Activated T-cell treated with anti-CD3 and anti-CD28 coated beads, Interleukin-2, amount 50 U/mL, for 4 hours (primary cell): ENCODE results near the gene ZFYVE28. TPM values are rescaled to one million over a fixed set of nuclear protein-coding genes. Genes with fewer than 3 reads are reported as not detected.
A peak's percentile ranks its signal among the peaks of the same experiment; 100 is the strongest.

Experiments used
- ATAC-seq, 2 donors: fragments of 200-7000 bp; cut with Tn5 transposase; one replicate each; pipeline ENCODE4 v1.10.0; 2021
- DNase-seq: peaks from one replicate; pipeline ENCODE4 v3.0.0-alpha.2; 2020
- H3K27me3 Mint-ChIP-seq: one replicate; pipeline ENCODE4 v1.8.0; 2021; ENCODE audit warnings: low read depth, mixed read lengths
- H3K36me3 Mint-ChIP-seq: one replicate; pipeline ENCODE4 v1.8.0; 2022; ENCODE audit warnings: mixed read lengths; ENCODE audit not compliant: insufficient read depth
- H3K4me1 Mint-ChIP-seq: one replicate; pipeline ENCODE4 v1.8.0; 2021; ENCODE audit warnings: low read depth, mixed read lengths
- H3K4me3 Mint-ChIP-seq: one replicate; pipeline ENCODE4 v1.8.0; 2021; ENCODE audit warnings: mild to moderate bottlenecking, moderate library complexity, mixed read lengths
- H3K9me3 Mint-ChIP-seq: one replicate; pipeline ENCODE4 v1.8.0; 2021; ENCODE audit warnings: mixed read lengths
- total RNA-seq, 3 donors: library from RNA; stranded (reverse); gene quantifications; one replicate each; pipeline ENCODE4 v1.2.1, GENCODE V29; 2021

Gene ZFYVE28
- total RNA-seq, 3 donors from 2014 or later = 7.0 to 10.1 (median 7.1) TPM

DNA sequence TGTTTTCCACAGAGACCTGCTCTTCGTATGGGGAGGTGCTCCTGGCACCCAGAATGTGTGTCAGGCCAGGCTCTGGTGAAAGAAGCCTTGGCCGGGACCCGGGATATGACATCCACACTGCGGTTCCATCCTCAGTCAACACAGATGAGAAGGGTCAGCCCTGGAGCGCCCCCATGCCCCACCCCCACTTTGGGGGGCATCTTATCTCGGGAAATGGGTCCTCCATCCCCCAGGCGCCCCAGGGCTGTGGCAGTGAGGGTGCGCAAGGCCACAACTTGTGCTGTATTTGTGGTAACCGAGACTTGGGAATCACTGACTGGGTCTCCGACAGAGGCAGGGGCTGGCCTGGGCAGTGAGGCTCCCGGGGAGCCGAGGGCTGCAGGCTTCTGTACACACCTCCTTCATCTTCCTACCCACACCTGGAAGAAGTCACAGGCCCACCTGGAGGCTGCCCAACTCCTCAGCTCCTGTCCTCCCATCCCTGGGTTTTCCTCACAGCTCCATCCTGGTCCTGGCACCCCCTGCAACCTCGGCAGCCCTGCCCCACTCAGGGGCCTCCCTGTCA is 8.3 kb upstream of the ZFYVE28 start:
- H3K4me1 Mint-ChIP-seq = no peaks in the 10 kb centered on the region
- no peaks in the 10 kb centered on the region for H3K9me3 Mint-ChIP-seq
- DNase-seq = no peak
- no peak for ATAC-seq
- no peak overlapping the region for H3K4me3 Mint-ChIP-seq
- H3K27me3 Mint-ChIP-seq = peaks cover 18% of the 10 kb centered on the region
- no peaks in the 10 kb centered on the region for H3K36me3 Mint-ChIP-seq

GRCh38 chr4:2426069-2426397 is 7.6 kb upstream of the ZFYVE28 start:
- H3K4me3 Mint-ChIP-seq = no peak overlapping the region
- no peaks in the 10 kb centered on the region for H3K36me3 Mint-ChIP-seq
- no peaks in the 10 kb centered on the region for H3K9me3 Mint-ChIP-seq
- H3K4me1 Mint-ChIP-seq = no peaks in the 10 kb centered on the region
- DNase-seq (no peak), ATAC-seq (no peak)
- peaks cover 19% of the 10 kb centered on the region for H3K27me3 Mint-ChIP-seq

GRCh38 chr4:2425386-2426068 is 7.1 kb upstream of the ZFYVE28 start:
- H3K4me3 Mint-ChIP-seq = no peak overlapping the region
- no peaks in the 10 kb centered on the region for H3K36me3 Mint-ChIP-seq
- H3K4me1 Mint-ChIP-seq = no peaks in the 10 kb centered on the region

DNA sequence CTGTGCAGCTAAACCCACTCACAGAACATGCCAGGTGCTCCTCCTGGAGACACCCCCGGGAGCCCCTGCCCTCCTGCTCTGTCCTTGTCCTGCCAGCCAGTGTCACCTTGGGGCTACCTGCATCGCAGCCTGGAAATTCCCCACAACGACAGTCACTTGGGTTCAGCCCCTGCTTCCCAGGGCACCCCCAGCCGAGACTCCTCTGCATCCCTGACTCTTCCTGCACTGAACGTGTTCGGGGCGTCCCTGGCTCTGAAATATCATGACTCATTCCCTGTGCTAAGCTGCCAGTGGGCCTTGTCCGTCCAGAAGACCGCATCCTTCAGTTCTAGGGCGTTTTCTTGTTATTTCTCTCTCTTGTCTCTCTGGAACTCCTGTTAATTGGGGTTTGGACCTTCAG is 6.1 kb upstream of the ZFYVE28 start:
- H3K4me1 Mint-ChIP-seq = peaks cover 8% of the 10 kb centered on the region
- ATAC-seq (no peak), DNase-seq (no peak)
- peaks cover 23% of the 10 kb centered on the region for H3K27me3 Mint-ChIP-seq
- no peaks in the 10 kb centered on the region for H3K9me3 Mint-ChIP-seq
- no peaks in the 10 kb centered on the region for H3K36me3 Mint-ChIP-seq
- no peak overlapping the region for H3K4me3 Mint-ChIP-seq

More at GRCh38 chr4:2425386-2426068, 7.1 kb upstream of the ZFYVE28 start:
- Mint-ChIP-seq H3K27me3 (peaks cover 19% of the 10 kb centered on the region), H3K9me3 (no peaks in the 10 kb centered on the region)
- DNase-seq (no peak), ATAC-seq (no peak)

- Mint-ChIP-seq H3K9me3 (no peaks in the 10 kb centered on the region), H3K4me3 (no peak overlapping the region), H3K36me3 (no peaks in the 10 kb centered on the region), H3K27me3 (peaks cover 21% of the 10 kb centered on the region), H3K4me1 (peaks cover 14% of the 10 kb centered on the region)
- DNase-seq (no peak), ATAC-seq (no peak)
These were observed 5.2 kb upstream of the ZFYVE28 start for GRCh38 chr4:2423695-2424094.

DNA sequence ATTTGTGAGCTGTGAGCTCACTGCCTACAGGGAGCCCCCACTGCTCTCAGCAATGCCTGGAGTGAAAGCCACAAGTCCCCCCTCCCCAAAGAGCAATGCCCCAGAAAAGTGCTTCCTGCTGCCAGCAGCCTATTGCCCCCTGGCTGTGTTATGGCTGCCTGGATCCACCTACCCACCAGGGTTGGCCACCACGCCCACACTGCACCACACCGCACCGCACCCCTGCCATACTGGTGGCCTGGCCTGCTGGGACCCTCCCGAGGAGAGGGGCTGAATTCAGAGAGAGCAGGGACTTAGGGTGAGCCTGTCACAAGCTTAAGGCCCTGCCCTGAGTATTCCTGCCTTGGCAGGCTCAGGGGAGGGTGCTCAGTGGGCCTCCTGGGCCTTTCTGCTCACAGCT is 4.6 kb upstream of the ZFYVE28 start:
- Mint-ChIP-seq H3K4me3 (no peak overlapping the region), H3K4me1 (peaks cover 14% of the 10 kb centered on the region), H3K36me3 (no peaks in the 10 kb centered on the region), H3K9me3 (no peaks in the 10 kb centered on the region), H3K27me3 (peaks cover 19% of the 10 kb centered on the region)
- no peak for ATAC-seq
- no peak for DNase-seq

DNA sequence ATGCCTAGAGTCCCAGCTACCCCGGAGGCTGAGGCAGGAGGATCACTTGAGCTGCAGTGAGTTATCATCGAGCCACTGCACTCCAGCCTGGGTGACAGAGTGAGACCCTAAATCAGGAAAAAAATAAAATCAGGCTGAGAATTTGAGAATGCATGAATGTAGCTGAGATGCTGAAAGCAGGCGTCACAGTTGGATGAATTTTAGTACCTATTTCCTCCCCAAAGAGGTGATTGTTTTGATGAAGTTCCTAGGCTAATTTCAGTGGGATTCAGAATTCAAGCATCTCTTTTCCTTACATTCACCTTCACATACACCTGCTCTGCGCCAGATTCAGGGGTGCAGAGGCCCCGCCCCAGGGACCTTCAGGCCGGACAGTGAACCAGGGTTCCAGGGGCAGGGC is 3.5 kb upstream of the ZFYVE28 start:
- ATAC-seq = no peak
- H3K27me3 Mint-ChIP-seq = peaks cover 21% of the 10 kb centered on the region
- no peak overlapping the region for H3K4me3 Mint-ChIP-seq
- H3K4me1 Mint-ChIP-seq = peaks cover 15% of the 10 kb centered on the region
- DNase-seq = no peak
- no peaks in the 10 kb centered on the region for H3K9me3 Mint-ChIP-seq
- H3K36me3 Mint-ChIP-seq = no peaks in the 10 kb centered on the region

GRCh38 chr4:2419814-2420213 is 1.4 kb upstream of the ZFYVE28 start:
- no peak for DNase-seq
- Mint-ChIP-seq H3K27me3 (peaks cover 21% of the 10 kb centered on the region), H3K4me1 (peaks cover 28% of the 10 kb centered on the region), H3K9me3 (no peaks in the 10 kb centered on the region), H3K36me3 (no peaks in the 10 kb centered on the region), H3K4me3 (peak overlapping the region; percentile 94)
- no peak for ATAC-seq

GRCh38 chr4:2418650-2419571 is 466 bp upstream of the ZFYVE28 start, which contains the start of gene CFAP99:
TSS of gene CFAP99 (plus strand) at chr4:2418955.
- H3K27me3 Mint-ChIP-seq = peaks cover 18% of the 10 kb centered on the region
- no peaks in the 10 kb centered on the region for H3K36me3 Mint-ChIP-seq
- peak; percentile 93 to 94 for ATAC-seq
- peaks cover 37% of the 10 kb centered on the region for H3K4me1 Mint-ChIP-seq
- H3K9me3 Mint-ChIP-seq = no peaks in the 10 kb centered on the region
- H3K4me3 Mint-ChIP-seq = peak within 1 kb of the TSS; percentile 94
- peak; percentile 98 for DNase-seq

GRCh38 chr4:2417226-2417764 is 1.1 kb downstream of the ZFYVE28 start:
- Mint-ChIP-seq H3K4me1 (peaks cover 54% of the 10 kb centered on the region), H3K27me3 (peaks cover 13% of the 10 kb centered on the region), H3K36me3 (no peaks in the 10 kb centered on the region), H3K4me3 (peak overlapping the region; percentile 87), H3K9me3 (no peaks in the 10 kb centered on the region)
- DNase-seq (no peak), ATAC-seq (no peak)

GRCh38 chr4:2416564-2417225 is 1.8 kb downstream of the ZFYVE28 start:
- Mint-ChIP-seq H3K27me3 (peaks cover 9% of the 10 kb centered on the region), H3K9me3 (no peaks in the 10 kb centered on the region), H3K4me1 (peaks cover 60% of the 10 kb centered on the region), H3K36me3 (no peaks in the 10 kb centered on the region), H3K4me3 (peak overlapping the region; percentile 78)
- DNase-seq = no peak
- no peak for ATAC-seq

DNA sequence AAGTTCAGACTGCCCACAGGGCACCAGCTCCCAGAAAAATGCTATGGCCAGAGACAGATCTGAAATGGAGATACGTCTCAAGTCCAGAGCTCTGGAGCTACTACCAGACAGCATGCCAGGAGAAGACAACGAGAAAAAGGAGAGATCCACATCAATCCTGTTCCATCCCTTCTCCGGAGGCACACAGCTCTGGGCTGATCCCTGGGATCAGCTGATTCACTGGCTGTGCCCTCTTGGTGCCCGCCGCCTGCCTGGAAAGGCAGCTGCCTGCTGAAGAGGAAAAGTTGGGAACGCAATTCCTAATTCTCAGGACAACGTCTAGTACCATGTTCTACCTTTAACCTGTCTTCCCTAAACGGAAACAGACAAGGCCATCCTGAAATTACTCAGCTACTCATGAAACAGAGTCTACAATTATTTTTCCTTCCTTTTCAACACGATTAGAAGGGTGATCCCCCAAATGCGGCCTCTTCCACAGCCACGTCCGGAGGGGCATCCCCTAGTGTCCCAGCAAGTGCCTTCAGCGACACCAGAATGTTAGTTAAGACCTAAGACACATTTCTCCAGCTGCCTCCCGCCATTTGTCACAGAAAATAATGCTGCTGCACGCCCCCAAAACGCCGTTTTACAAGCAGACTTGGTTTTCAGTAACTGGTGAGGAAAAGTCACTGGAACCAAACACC is 2.4 kb downstream of the ZFYVE28 start:
- no peaks in the 10 kb centered on the region for H3K36me3 Mint-ChIP-seq
- no peaks in the 10 kb centered on the region for H3K9me3 Mint-ChIP-seq
- ATAC-seq (no peak), DNase-seq (no peak)
- H3K4me3 Mint-ChIP-seq = peak overlapping the region; percentile 78
- H3K27me3 Mint-ChIP-seq = peaks cover 9% of the 10 kb centered on the region
- H3K4me1 Mint-ChIP-seq = peaks cover 66% of the 10 kb centered on the region

GRCh38 chr4:2415213-2415612 is 3.2 kb downstream of the ZFYVE28 start:
- Mint-ChIP-seq H3K4me1 (peaks cover 70% of the 10 kb centered on the region), H3K36me3 (no peaks in the 10 kb centered on the region), H3K27me3 (peaks cover 8% of the 10 kb centered on the region), H3K4me3 (no peak overlapping the region), H3K9me3 (no peaks in the 10 kb centered on the region)
- DNase-seq (no peak), ATAC-seq (no peak)
